Stimulated activated naive CD8-positive, alpha-beta T cell treated with anti-CD3 and anti-CD28 coated beads, Interleukin-15, amount 100 ng/mL, for 72 hours (primary cell): Measurements from ENCODE around the gene RPL34.

Experiments
- ATAC-seq: fragments of 150-1000 bp; cut with Tn5 transposase; 2 replicates; pipeline ENCODE4 v1.10.0; 2021; ENCODE audit warnings: mild to moderate bottlenecking, moderate library complexity
- DNase-seq, 2 donors: peaks; one replicate each; pipeline ENCODE4 v3.0.0; 2021 to 2022
- H3K27ac Mint-ChIP-seq, 2 donors: one replicate each; pipeline ENCODE4 v1.8.0; 2022; ENCODE audit warnings: mild to moderate bottlenecking in 2 of 2, mixed read lengths in 2 of 2, moderate library complexity in 2 of 2
- H3K27me3 Mint-ChIP-seq: one replicate; pipeline ENCODE4 v1.8.0; 2022; ENCODE audit warnings: mixed read lengths
- H3K4me1 Mint-ChIP-seq: one replicate; pipeline ENCODE4 v1.8.0; 2022; ENCODE audit warnings: mild to moderate bottlenecking, mixed read lengths
- H3K4me3 Mint-ChIP-seq, 2 donors: one replicate each; pipeline ENCODE4 v1.8.0; 2022; ENCODE audit warnings: mild to moderate bottlenecking in 2 of 2, mixed read lengths in 2 of 2, moderate library complexity in 1 of 2
- H3K9me3 Mint-ChIP-seq, 2 donors: one replicate each; pipeline ENCODE4 v1.8.0; 2022; ENCODE audit warnings: mixed read lengths in 2 of 2

The RPL34 gene

DNA sequence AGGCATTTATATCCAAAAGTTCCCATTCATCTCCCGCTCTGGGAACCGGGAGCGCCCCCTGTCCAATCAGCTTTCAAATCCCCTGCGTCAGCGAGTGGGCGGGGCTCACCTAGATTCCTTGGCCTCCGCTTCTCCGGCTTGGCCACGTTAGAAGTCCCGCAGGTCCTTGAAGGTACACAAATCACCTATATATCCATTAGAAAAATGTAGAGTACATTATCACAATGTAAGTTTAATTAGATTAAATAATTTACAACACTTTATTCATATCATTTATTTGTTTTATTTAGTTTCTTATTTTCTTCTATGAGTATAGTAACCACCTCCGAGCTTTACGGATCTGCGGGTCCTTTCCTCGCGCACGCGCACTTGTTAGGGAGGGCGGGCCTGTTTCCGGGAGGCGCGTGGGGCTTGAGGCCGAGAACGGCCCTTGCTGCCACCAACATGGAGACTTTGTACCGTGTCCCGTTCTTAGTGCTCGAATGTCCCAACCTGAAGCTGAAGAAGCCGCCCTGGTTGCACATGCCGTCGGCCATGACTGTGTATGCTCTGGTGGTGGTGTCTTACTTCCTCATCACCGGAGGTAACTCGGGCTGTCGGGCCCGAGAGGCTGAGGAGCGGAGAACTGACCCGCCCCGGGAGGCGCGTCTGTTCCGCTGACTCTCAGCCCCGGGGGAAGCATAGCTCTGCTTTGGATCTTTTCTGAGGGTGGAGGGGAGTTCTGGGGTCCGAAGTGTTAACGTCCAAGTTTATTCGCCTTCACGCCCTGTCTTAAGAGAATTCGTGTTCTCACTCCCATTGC, 30.0 kb downstream of the RPL34 start, which contains the start of gene OSTC:
Gene OSTC, plus strand, starts transcription at position 388 of the 802 bp plus-strand sequence. Its CDS starts 57 bp downstream, at position 445.
- H3K9me3 Mint-ChIP-seq = no peaks in the 10 kb centered on the region
- H3K27ac Mint-ChIP-seq = peak within 1 kb of the TSS; percentile 96 to 97
- peak within 1 kb of the TSS; percentile 90 to 92 for H3K4me3 Mint-ChIP-seq
- no peaks in the 10 kb centered on the region for H3K27me3 Mint-ChIP-seq
- H3K4me1 Mint-ChIP-seq = peaks cover 23% of the 10 kb centered on the region
- ATAC-seq (peak; percentile 91), DNase-seq (peak; percentile 88 to 90)

GRCh38 chr4:108651014-108651791, 30.8 kb downstream of the RPL34 start:
- Mint-ChIP-seq H3K4me3 (peak overlapping the region; percentile 88 to 90), H3K27ac (peak overlapping the region; percentile 96 to 97), H3K27me3 (no peaks in the 10 kb centered on the region), H3K9me3 (no peaks in the 10 kb centered on the region), H3K4me1 (peaks cover 23% of the 10 kb centered on the region)
- no peak for DNase-seq
- ATAC-seq = no peak

DNA sequence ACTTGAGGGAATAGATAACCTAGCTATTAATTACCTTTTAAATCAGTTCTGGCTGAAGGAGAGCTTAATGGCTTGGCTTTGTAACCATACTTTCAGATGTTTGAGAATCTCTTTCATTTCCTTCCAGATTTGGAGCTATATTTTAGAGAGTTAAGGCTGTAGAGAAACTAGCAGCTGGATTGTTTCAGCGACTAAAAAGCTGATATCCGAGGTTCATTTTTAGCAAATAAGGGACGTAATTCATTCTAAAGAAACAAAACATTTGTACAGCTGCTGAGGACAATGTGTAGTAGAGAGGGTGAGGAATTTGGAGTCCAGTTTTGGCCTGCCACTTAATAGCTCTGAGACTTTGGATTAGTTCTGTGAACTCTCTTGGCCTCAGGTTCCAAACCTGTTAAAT, 42.3 kb downstream of the RPL34 start:
- H3K4me3 Mint-ChIP-seq = no peak overlapping the region
- no peaks in the 10 kb centered on the region for H3K4me1 Mint-ChIP-seq
- H3K9me3 Mint-ChIP-seq = no peaks in the 10 kb centered on the region
- H3K27ac Mint-ChIP-seq = no peak overlapping the region
- DNase-seq (no peak), ATAC-seq (no peak)
- H3K27me3 Mint-ChIP-seq = no peaks in the 10 kb centered on the region

GRCh38 chr4:108674356-108674977, 54.1 kb downstream of the RPL34 start:
- Mint-ChIP-seq H3K9me3 (no peaks in the 10 kb centered on the region), H3K27ac (peak overlapping the region in 1 of 2 donors; percentile 75), H3K4me3 (no peak overlapping the region), H3K27me3 (no peaks in the 10 kb centered on the region), H3K4me1 (no peaks in the 10 kb centered on the region)
- ATAC-seq (no peak), DNase-seq (no peak)
